Measurements from ENCODE around the gene CMPK1. TPM values are rescaled to one million over a fixed set of nuclear protein-coding genes. Genes with fewer than 3 reads are reported as not detected.

Gene CMPK1
- total and polyA plus RNA-seq, 2 of the 4 experiments (the other 2 are of a cell fraction), result 23.1 to 31.9 TPM

- no peak overlapping the region for H2BK15ac ChIP-seq (ENCODE audit: low read depth, low read length)
- DNase-seq (no peak), ATAC-seq (ENCODE audit: low read depth) (no peak)
- H3K9ac ChIP-seq (ENCODE audit: low read depth, low read length), result no peak overlapping the region
- no peaks in the 10 kb centered on the region for H3K79me1 ChIP-seq (ENCODE audit: low read depth in 1 of 2, low read length in 2 of 2)
- no peak overlapping the region for H3K4me3 ChIP-seq (ENCODE audit: insufficient read depth, low read depth, low read length)
- no peak overlapping the region for H3K27ac ChIP-seq (ENCODE audit: insufficient read depth, low read length)
- POLR2A ChIA-PET (ENCODE audit: unreplicated experiment), result no interaction called here
- no CpG with 5 or more reads among the region's 6 CpGs for WGBS, 2 experiments (ENCODE audit: extremely low coverage in 2 of 2, insufficient read length in 1 of 2)
- H4K5ac ChIP-seq (ENCODE audit: low read depth, low read length), result no peak overlapping the region
- no peak overlapping the region for H3K4me2 ChIP-seq (ENCODE audit: low read depth, low read length)
- no peak overlapping the region for H4K91ac ChIP-seq (ENCODE audit: insufficient read depth, low read depth, low read length)
- intact Hi-C loops (cut with micrococcal nuclease), result no loop called here
- dilution Hi-C loops (cut with HindIII; ENCODE audit: low sequenced_read_pairs, unreplicated experiment), result no loop called here
- no peaks in the 10 kb centered on the region for H3K9me1 ChIP-seq (ENCODE audit: insufficient read depth, low read length)
- H3K4me1 ChIP-seq (ENCODE audit: control insufficient read depth, insufficient read depth, low read length), result no peaks in the 10 kb centered on the region
- H3K14ac ChIP-seq (replicated peaks; ENCODE audit: low read depth, low read length), result no peak overlapping the region
- H2BK120ac ChIP-seq (ENCODE audit: low read depth, low read length), result no peak overlapping the region
- no peak overlapping the region for H2BK5ac ChIP-seq (ENCODE audit: low read depth, low read length, poor library complexity, severe bottlenecking)
- no TSS peak for BruUV-seq (replicated peaks)
- TF ChIP-seq, protein P1, sequence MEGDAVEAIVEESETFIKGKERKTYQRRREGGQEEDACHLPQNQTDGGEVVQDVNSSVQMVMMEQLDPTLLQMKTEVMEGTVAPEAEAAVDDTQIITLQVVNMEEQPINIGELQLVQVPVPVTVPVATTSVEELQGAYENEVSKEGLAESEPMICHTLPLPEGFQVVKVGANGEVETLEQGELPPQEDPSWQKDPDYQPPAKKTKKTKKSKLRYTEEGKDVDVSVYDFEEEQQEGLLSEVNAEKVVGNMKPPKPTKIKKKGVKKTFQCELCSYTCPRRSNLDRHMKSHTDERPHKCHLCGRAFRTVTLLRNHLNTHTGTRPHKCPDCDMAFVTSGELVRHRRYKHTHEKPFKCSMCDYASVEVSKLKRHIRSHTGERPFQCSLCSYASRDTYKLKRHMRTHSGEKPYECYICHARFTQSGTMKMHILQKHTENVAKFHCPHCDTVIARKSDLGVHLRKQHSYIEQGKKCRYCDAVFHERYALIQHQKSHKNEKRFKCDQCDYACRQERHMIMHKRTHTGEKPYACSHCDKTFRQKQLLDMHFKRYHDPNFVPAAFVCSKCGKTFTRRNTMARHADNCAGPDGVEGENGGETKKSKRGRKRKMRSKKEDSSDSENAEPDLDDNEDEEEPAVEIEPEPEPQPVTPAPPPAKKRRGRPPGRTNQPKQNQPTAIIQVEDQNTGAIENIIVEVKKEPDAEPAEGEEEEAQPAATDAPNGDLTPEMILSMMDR (conservative IDR thresholded peaks at IDR 0.05; ENCODE audit: low read depth, low read length), result no peak
- no peak for TF ChIP-seq FOS (IDR thresholded peaks at IDR 0.05; ENCODE audit: low read depth, low read length)
- no peak overlapping the region for H3K23ac ChIP-seq (ENCODE audit: low read depth, low read length)
- H3K18ac ChIP-seq (ENCODE audit: low read depth, low read length), result no peak overlapping the region
- H2BK20ac ChIP-seq (ENCODE audit: low read depth, low read length), result no peak overlapping the region
- no peaks in the 10 kb centered on the region for H4K20me1 ChIP-seq (ENCODE audit: insufficient read depth, low read length)
- H3K27me3 ChIP-seq (ENCODE audit: control insufficient read depth, insufficient read depth, low read length), result peaks cover 19% of the 10 kb centered on the region
- H4K8ac ChIP-seq (ENCODE audit: low read depth in 2 of 2, low read length in 2 of 2), result no peak overlapping the region
- no peak overlapping the region for H3K4ac ChIP-seq (ENCODE audit: low read depth, low read length)
- in situ Hi-C loops (cut with MboI; ENCODE audit: low sequenced_read_pairs), result no loop called here
- no peak overlapping the region for H2AK9ac ChIP-seq (replicated peaks; ENCODE audit: low read depth, low read length, poor library complexity)
- H3K36me3 ChIP-seq (ENCODE audit: control insufficient read depth, insufficient read depth, low read length), result no peaks in the 10 kb centered on the region
- CTCF ChIA-PET, result interaction anchor here (1.0 kb wide), 1 partner anchor 65 kb away, joined by 3 read pairs; no protein-coding TSS in a partner anchor
- H3K9me3 ChIP-seq (ENCODE audit: control insufficient read depth, insufficient read depth, low read length), result no peaks in the 10 kb centered on the region
- H2AK5ac ChIP-seq (ENCODE audit: low read depth, low read length), result no peak overlapping the region
- no peak overlapping the region for H2AFZ ChIP-seq (replicated peaks; ENCODE audit: low read length, poor library complexity)
- H3K56ac ChIP-seq (ENCODE audit: extremely low read depth, insufficient read depth, low read length), result no peak overlapping the region
Measured at GRCh38 chr1:47396671-47397196, 63.1 kb downstream of the CMPK1 start.
